IMR-90 (cell line): ENCODE measurements around the gene MREG. TPM values are rescaled to one million over a fixed set of nuclear protein-coding genes. Genes with fewer than 3 reads are reported as not detected.

Source experiments
- ATAC-seq: fragments of 200-7000 bp; cut with Tn5 transposase; 2 replicates; pipeline ENCODE4 v1.9.1; 2020; ENCODE audit warnings: low read depth, mild to moderate bottlenecking, moderate library complexity
- BruUV-seq: library from RNA; stranded (reverse); fragments of 400-500 nt; replicated peaks from 2 replicates; lab custom pipeline; 2021; lab: Mats Ljungman, UMichigan
- CTCF ChIA-PET: fragments of 300-600 bp; formaldehyde crosslinking; extraction: SDS; loops from one replicate; lab custom pipeline; 2021; ENCODE audit warnings: antibody characterized with exemption; lab: Yijun Ruan, JAX
- POLR2A ChIA-PET: fragments of 300-600 bp; sonication (Branson Sonifier 250); formaldehyde crosslinking; loops from one replicate; lab custom pipeline; 2022; ENCODE audit warnings: antibody characterized with exemption; ENCODE audit not compliant: unreplicated experiment; lab: Charles Lee
- DNase-seq: peaks from one replicate; pipeline ENCODE4 v3.0.0; 2013
- H2AFZ ChIP-seq: replicated peaks from 2 replicates; pipeline ENCODE3; 2013; ENCODE audit warnings: low read length, mild to moderate bottlenecking; ENCODE audit not compliant: poor library complexity
- H2AK5ac ChIP-seq: 2 replicates; pipeline ENCODE4 v1.6.1; 2013; ENCODE audit warnings: low read depth, low read length, inconsistent platforms
- H2AK9ac ChIP-seq: replicated peaks from 2 replicates; pipeline ENCODE3; 2013; ENCODE audit warnings: mild to moderate bottlenecking, low read depth, low read length, moderate library complexity; ENCODE audit not compliant: poor library complexity
- H2BK120ac ChIP-seq: 2 replicates; pipeline ENCODE4 v1.6.1; 2013; ENCODE audit warnings: low read depth, low read length, inconsistent platforms
- H2BK15ac ChIP-seq: 3 replicates; pipeline ENCODE4 v1.6.1; 2013; ENCODE audit warnings: low read depth, low read length, inconsistent platforms
- H2BK20ac ChIP-seq: 2 replicates; pipeline ENCODE4 v1.6.1; 2013; ENCODE audit warnings: low read depth, mild to moderate bottlenecking, inconsistent platforms, low read length, moderate library complexity
- H2BK5ac ChIP-seq: 2 replicates; pipeline ENCODE4 v1.6.1; 2013; ENCODE audit warnings: mild to moderate bottlenecking, low read depth, low read length, inconsistent platforms; ENCODE audit not compliant: poor library complexity, severe bottlenecking
- H3K14ac ChIP-seq: replicated peaks from 2 replicates; pipeline ENCODE4 v1.6.1; 2013; ENCODE audit warnings: low read depth, low read length, inconsistent platforms
- H3K18ac ChIP-seq: 2 replicates; pipeline ENCODE4 v1.6.1; 2013; ENCODE audit warnings: low read depth, low read length, control low read depth
- H3K23ac ChIP-seq: 2 replicates; pipeline ENCODE4 v1.6.1; 2013; ENCODE audit warnings: low read depth, low read length, inconsistent platforms
- H3K27ac ChIP-seq: 2 replicates; pipeline ENCODE4 v1.5.1; 2013; ENCODE audit warnings: mild to moderate bottlenecking, control low read depth, low read length; ENCODE audit not compliant: insufficient read depth
- H3K27me3 ChIP-seq: 2 replicates; pipeline ENCODE4 v1.6.1; 2013; ENCODE audit warnings: low read length; ENCODE audit not compliant: control insufficient read depth, insufficient read depth
- H3K36me3 ChIP-seq: 2 replicates; pipeline ENCODE4 v1.6.1; 2013; ENCODE audit warnings: low read length, mixed read lengths; ENCODE audit not compliant: control insufficient read depth, insufficient read depth
- H3K4ac ChIP-seq: 2 replicates; pipeline ENCODE4 v1.6.1; 2013; ENCODE audit warnings: low read depth, low read length, inconsistent platforms
- H3K4me1 ChIP-seq: 2 replicates; pipeline ENCODE4 v1.6.1; 2013; ENCODE audit warnings: low read length, mixed read lengths; ENCODE audit not compliant: control insufficient read depth, insufficient read depth
- H3K4me2 ChIP-seq: 2 replicates; pipeline ENCODE4 v1.6.1; 2013; ENCODE audit warnings: low read depth, mild to moderate bottlenecking, control low read depth, low read length, moderate library complexity
- H3K4me3 ChIP-seq: 2 replicates; pipeline ENCODE4 v1.5.1; 2013; ENCODE audit warnings: low read depth, mild to moderate bottlenecking, control low read depth, low read length, moderate library complexity; ENCODE audit not compliant: insufficient read depth
- H3K56ac ChIP-seq: 2 replicates; pipeline ENCODE4 v1.6.1; 2013; ENCODE audit warnings: low read length, inconsistent platforms; ENCODE audit not compliant: insufficient read depth; ENCODE audit errors: extremely low read depth
- H3K79me1 ChIP-seq, 2 experiments: 2 replicates each; pipeline ENCODE4 v1.6.1; 2013; ENCODE audit warnings: low read length in 2 of 2, inconsistent platforms in 1 of 2, low read depth in 1 of 2
- H3K9ac ChIP-seq: 2 replicates; pipeline ENCODE4 v1.6.1; 2013; ENCODE audit warnings: low read depth, low read length, control low read depth
- H3K9me1 ChIP-seq: 2 replicates; pipeline ENCODE4 v1.6.1; 2013; ENCODE audit warnings: low read length, inconsistent platforms; ENCODE audit not compliant: insufficient read depth
- H3K9me3 ChIP-seq: 2 replicates; pipeline ENCODE4 v1.6.1; 2013; ENCODE audit warnings: low read length; ENCODE audit not compliant: control insufficient read depth, insufficient read depth
- H4K20me1 ChIP-seq: 2 replicates; pipeline ENCODE4 v1.6.1; 2013; ENCODE audit warnings: low read length, inconsistent platforms; ENCODE audit not compliant: insufficient read depth
- H4K5ac ChIP-seq: 2 replicates; pipeline ENCODE4 v1.6.1; 2013; ENCODE audit warnings: mild to moderate bottlenecking, low read depth, low read length, control low read depth
- H4K8ac ChIP-seq, 2 experiments: 2 replicates each; pipeline ENCODE4 v1.6.1; 2013; ENCODE audit warnings: low read depth in 2 of 2, low read length in 2 of 2, control low read depth in 1 of 2, inconsistent platforms in 1 of 2
- H4K91ac ChIP-seq: 2 replicates; pipeline ENCODE4 v1.6.1; 2013; ENCODE audit warnings: low read depth, low read length, inconsistent platforms; ENCODE audit not compliant: insufficient read depth
- MAFK ChIP-seq: IDR thresholded peaks from 2 replicates; pipeline ENCODE4 v1.6.1; 2012; ENCODE audit warnings: low read depth, low read length, improper control_type of control experiment
- whole genome bisulfite sequencing, 2 experiments: methylation state at CpG; one replicate each; pipeline versions ENCODE4 v1.1.5 to v1.1.7; 2013; ENCODE audit warnings: missing lambda C conversion rate in 2 of 2; ENCODE audit not compliant: insufficient read length in 1 of 2; ENCODE audit errors: extremely low coverage in 2 of 2; 5-methylcytosine and 5-hydroxymethylcytosine counted together
- dilution Hi-C: fragments of 300-500 bp; cut with HindIII; formaldehyde crosslinking; loops from one replicate; pipeline ENCODE4 v1.14.3; 2018; ENCODE audit warnings: low sequenced_read_pairs; ENCODE audit not compliant: unreplicated experiment
- in situ Hi-C: fragments of 300-500 bp; cut with MboI; formaldehyde crosslinking; loops from 3 replicates; pipeline ENCODE4 v1.14.3; 2019; ENCODE audit warnings: low sequenced_read_pairs, inconsistent platforms, mixed read lengths
- intact Hi-C: fragments of 100-400 bp; cut with micrococcal nuclease; formaldehyde crosslinking; loops from 2 replicates; pipeline ENCODE4 v1.10.0; 2022
- polyA plus RNA-seq, 3 experiments: library from polyadenylated mRNA; depleted of rRNA; stranded (reverse); fragments of >200 nt; gene quantifications; 2 replicates each; pipeline ENCODE4 v1.2.3, GENCODE V29; 2012; ENCODE audit warnings: low replicate concordance in 1 of 3
- total RNA-seq: library from RNA; depleted of rRNA; stranded (reverse); fragments of >200 nt; gene quantifications from 2 replicates; pipeline ENCODE4 v1.2.3, GENCODE V29; 2012

The MREG gene
- total and polyA plus RNA-seq, 2 of the 4 experiments (the other 2 are of a cell fraction): 1.0 to 1.8 TPM

DNA sequence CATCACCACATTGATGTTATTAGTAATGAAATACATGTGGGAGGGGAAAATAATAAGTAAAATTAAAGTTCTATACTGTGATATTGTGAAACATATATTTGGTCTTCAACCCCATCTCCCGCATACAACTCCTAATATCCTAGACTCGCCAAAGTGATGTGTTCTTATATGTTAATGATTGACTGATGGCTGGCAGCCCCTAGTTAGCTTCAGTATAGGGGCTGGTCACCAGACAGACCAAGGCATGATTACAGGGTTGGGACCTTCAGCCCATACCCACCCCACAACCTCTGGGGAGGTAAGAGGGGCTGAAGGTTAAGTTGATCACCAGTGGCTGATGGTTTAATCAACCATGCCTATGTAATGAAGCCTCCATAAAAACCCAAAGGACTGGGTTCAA is 28.1 kb upstream of the MREG start:
- Histone ChIP-seq H3K9me3 (no peaks in the 10 kb centered on the region), H2BK15ac (no peak overlapping the region), H4K5ac (no peak overlapping the region), H2AK9ac (no peak overlapping the region), H4K91ac (no peak overlapping the region), H4K8ac (no peak overlapping the region), H3K4me2 (no peak overlapping the region), H2BK120ac (no peak overlapping the region), H2AFZ (no peak overlapping the region), H3K4ac (no peak overlapping the region), H3K27ac (no peak overlapping the region), H3K4me3 (no peak overlapping the region), H3K36me3 (0 out of 2 replicates have a peak, but pooled peaks cover 2% of the 10 kb centered on the region), H3K27me3 (no peaks in the 10 kb centered on the region), H3K14ac (no peak overlapping the region), H3K4me1 (no peaks in the 10 kb centered on the region), H3K9ac (no peak overlapping the region), H3K56ac (no peak overlapping the region), H3K18ac (no peak overlapping the region), H3K23ac (no peak overlapping the region), H4K20me1 (no peaks in the 10 kb centered on the region), H3K79me1 (no peaks in the 10 kb centered on the region), H2BK20ac (no peak overlapping the region), H3K9me1 (no peaks in the 10 kb centered on the region), H2BK5ac (no peak overlapping the region), H2AK5ac (no peak overlapping the region)
- in situ Hi-C loops (no loop called here), intact Hi-C loops (no loop called here), dilution Hi-C loops (no loop called here)
- no TSS peak for BruUV-seq
- no peak for ATAC-seq
- WGBS, 2 experiments: no CpG with 5 or more reads among the region's 2 CpGs
- no peak for DNase-seq
- TF ChIP-seq MAFK: no peak
- CTCF ChIA-PET: no interaction called here
- POLR2A ChIA-PET: no interaction called here
